T-helper 22 cell (primary cell): ENCODE measurements around the gene FGGY.
"Not testable (repeated sequence)": the region's sequence is repeated elsewhere in the genome, so short reads cannot be mapped to it uniquely, and the experiment has no call there.

Source experiments
- DNase-seq: peaks from one replicate; pipeline ENCODE4 v3.0.0-alpha.2; 2020; ENCODE audit warnings: low read depth

Gene FGGY

GRCh38 chr1:59705466-59706302 is 408.8 kb downstream of the FGGY start:
- DNase-seq, result no peak

GRCh38 chr1:59706303-59706599 is 409.4 kb downstream of the FGGY start:
- no peak for DNase-seq

GRCh38 chr1:59707178-59707791 is 410.4 kb downstream of the FGGY start:
- no peak for DNase-seq

GRCh38 chr1:59709333-59709732 is 412.4 kb downstream of the FGGY start:
- no peak for DNase-seq

GRCh38 chr1:59710920-59711319 is 414.0 kb downstream of the FGGY start:
- not testable (repeated sequence) for DNase-seq

- DNase-seq, result no peak
Observed at GRCh38 chr1:59714219-59714618, 417.3 kb downstream of the FGGY start.

GRCh38 chr1:59714966-59715365 is 418.1 kb downstream of the FGGY start:
- DNase-seq, result no peak

- no peak for DNase-seq
Observed at GRCh38 chr1:59716832-59717231, 419.9 kb downstream of the FGGY start.

- DNase-seq, result no peak
Observed at GRCh38 chr1:59718064-59718988, 421.4 kb downstream of the FGGY start.

- DNase-seq, result no peak
Observed at GRCh38 chr1:59718989-59719360, 422.1 kb downstream of the FGGY start.

GRCh38 chr1:59720326-59721115 is 423.6 kb downstream of the FGGY start:
- no peak for DNase-seq

GRCh38 chr1:59730302-59730701 is 433.4 kb downstream of the FGGY start:
- DNase-seq, result no peak

GRCh38 chr1:59730759-59731478 is 434.0 kb downstream of the FGGY start:
- no peak for DNase-seq

- no peak for DNase-seq
Observed at GRCh38 chr1:59731591-59731990, 434.7 kb downstream of the FGGY start.

- DNase-seq, result no peak
Observed at GRCh38 chr1:59732214-59732955, 435.5 kb downstream of the FGGY start.

- DNase-seq, result no peak
Observed at GRCh38 chr1:59733443-59734141, 436.7 kb downstream of the FGGY start.

GRCh38 chr1:59735927-59736326 is 439.0 kb downstream of the FGGY start:
- DNase-seq, result not testable (repeated sequence)

GRCh38 chr1:59736744-59737143 is 439.9 kb downstream of the FGGY start:
- DNase-seq, result no peak

GRCh38 chr1:59737638-59738037 is 440.7 kb downstream of the FGGY start:
- no peak for DNase-seq

- no peak for DNase-seq
Observed at GRCh38 chr1:59738152-59738551, 441.3 kb downstream of the FGGY start.
